SK-N-SH (cell line): ENCODE measurements around the gene STC2. TPM values are rescaled to one million over a fixed set of nuclear protein-coding genes. Genes with fewer than 3 reads are reported as not detected.

ENCODE experiments used
- CTCF ChIA-PET: fragments of 300-600, 350-600 bp; formaldehyde crosslinking; extraction: SDS; loops from one replicate; lab custom pipeline; 2021; lab: Yijun Ruan, JAX
- POLR2A ChIA-PET: fragments of 350-600 bp; sonication (Branson Sonifier 250); formaldehyde crosslinking; extraction: SDS; loops from one replicate; lab custom pipeline; 2020; ENCODE audit warnings: antibody characterized with exemption, inconsistent platforms; lab: Yijun Ruan, JAX
- DNase-seq: peaks from one replicate; pipeline ENCODE4 v3.0.0; 2012
- H2AFZ ChIP-seq: fragments of 200-600 bp; sonication (generic); 2 replicates; pipeline ENCODE4 v1.8.1; 2016; ENCODE audit warnings: antibody characterized with exemption, mild to moderate bottlenecking, low read depth
- H3F3A ChIP-seq: fragments of 200-600 bp; sonication (generic); replicated peaks from 2 replicates; pipeline ENCODE3; 2016; ENCODE audit warnings: antibody characterized with exemption, mild to moderate bottlenecking; ENCODE audit not compliant: insufficient read depth
- H3K27ac ChIP-seq, 2 experiments: fragments of 200-500 bp in 1 of 2; fragments of 200-600 bp in 1 of 2; sonication (Bioruptor generic) in 1 of 2; sonication (generic), shearing (Covaris generic) in 1 of 2; 2 replicates each; pipeline versions ENCODE4 v1.5.1 to v1.6.1; 2014 to 2016; ENCODE audit warnings: low read depth in 2 of 2, inconsistent platforms in 1 of 2, low read length in 1 of 2, mild to moderate bottlenecking in 1 of 2, mixed read lengths in 1 of 2
- H3K27me3 ChIP-seq: fragments of 200-600 bp; sonication (generic), shearing (Covaris generic); 2 replicates; pipeline ENCODE4 v1.6.1; 2016; ENCODE audit warnings: mixed run types; ENCODE audit not compliant: insufficient read depth
- H3K36me3 ChIP-seq, 2 experiments: fragments of 200-500 bp in 1 of 2; fragments of 200-600 bp in 1 of 2; sonication (Bioruptor generic) in 1 of 2; sonication (generic) in 1 of 2; replicated peaks in 1 of 2; 2 replicates each; pipeline versions ENCODE3 to v1.5.1; 2014 to 2016; ENCODE audit warnings: low read length in 1 of 2, mild to moderate bottlenecking in 1 of 2; ENCODE audit not compliant: insufficient read depth in 2 of 2, control insufficient read depth in 1 of 2
- H3K4me1 ChIP-seq, 2 experiments: fragments of 200-500 bp in 1 of 2; fragments of 200-600 bp in 1 of 2; sonication (Bioruptor generic) in 1 of 2; sonication (generic), shearing (Covaris generic) in 1 of 2; 2 replicates each; pipeline versions ENCODE4 v1.5.1 to v1.6.1; 2014 to 2016; ENCODE audit warnings: low read depth in 1 of 2, low read length in 1 of 2, mixed run types in 1 of 2; ENCODE audit not compliant: insufficient read depth in 2 of 2, control insufficient read depth in 1 of 2
- H3K4me2 ChIP-seq: fragments of 200-600 bp; sonication (generic), shearing (Covaris generic); 2 replicates; pipeline ENCODE4 v1.6.1; 2017; ENCODE audit warnings: mixed run types
- H3K4me3 ChIP-seq, 2 experiments: fragments of 200-500 bp in 1 of 2; fragments of 200-600 bp in 1 of 2; sonication (Bioruptor generic) in 1 of 2; sonication (generic), shearing (Covaris generic) in 1 of 2; 2 replicates each; pipeline versions ENCODE4 v1.5.1 to v1.8.1; 2014 to 2016; ENCODE audit warnings: low read depth in 2 of 2, inconsistent platforms in 1 of 2, low read length in 1 of 2, mild to moderate bottlenecking in 1 of 2, mixed read lengths in 1 of 2, moderate library complexity in 1 of 2
- H3K79me2 ChIP-seq: fragments of 200-600 bp; sonication (generic); 2 replicates; pipeline ENCODE4 v1.8.1; 2017; ENCODE audit warnings: mild to moderate bottlenecking; ENCODE audit not compliant: insufficient read depth
- H3K9ac ChIP-seq: fragments of 200-600 bp; sonication (generic); 2 replicates; pipeline ENCODE4 v1.6.1; 2017; ENCODE audit warnings: mixed run types
- H3K9me2 ChIP-seq: fragments of 200-600 bp; sonication (generic); 2 replicates; pipeline ENCODE4 v1.6.1; 2017; ENCODE audit warnings: mixed run types
- H3K9me3 ChIP-seq: fragments of 200-600 bp; sonication (generic); 2 replicates; pipeline ENCODE4 v1.6.1; 2017; ENCODE audit warnings: mixed run types, mild to moderate bottlenecking, moderate library complexity
- H4K20me1 ChIP-seq: fragments of 200-600 bp; sonication (generic); 2 replicates; pipeline ENCODE4 v1.6.1; 2017; ENCODE audit warnings: mild to moderate bottlenecking, mixed run types; ENCODE audit not compliant: insufficient read depth
- MXI1 ChIP-seq: IDR thresholded peaks from 2 replicates; pipeline ENCODE4 v1.6.1; 2012; ENCODE audit warnings: mild to moderate bottlenecking, low read depth, low read length, improper control_type of control experiment
- TCF12 ChIP-seq: IDR thresholded peaks from 2 replicates; pipeline ENCODE4 v1.4.0; 2012
- WGBS: methylation state at CpG from one replicate; pipeline ENCODE4 v1.1.6; 2017; ENCODE audit warnings: low lambda C conversion rate; 5-methylcytosine and 5-hydroxymethylcytosine counted together
- polyA plus RNA-seq, 3 experiments: library from polyadenylated mRNA; depleted of rRNA; stranded (reverse); fragments of >200 nt; gene quantifications; 2 replicates each; pipeline ENCODE4 v1.2.3, GENCODE V29; 2012
- TF ChIP-seq, protein P1 (sequence below): IDR thresholded peaks from 2 replicates; pipeline ENCODE4; 2012
- TF ChIP-seq, protein P2 (sequence below): fragments of 200-600 bp; sonication (generic); IDR thresholded peaks from 2 replicates; pipeline ENCODE4 v1.6.1; 2017; ENCODE audit warnings: antibody characterized with exemption, mild to moderate bottlenecking, moderate library complexity

Gene STC2
- polyA plus RNA-seq, 1 of the 3 experiments (the other 2 are of a cell fraction), result 5.9 TPM

DNA sequence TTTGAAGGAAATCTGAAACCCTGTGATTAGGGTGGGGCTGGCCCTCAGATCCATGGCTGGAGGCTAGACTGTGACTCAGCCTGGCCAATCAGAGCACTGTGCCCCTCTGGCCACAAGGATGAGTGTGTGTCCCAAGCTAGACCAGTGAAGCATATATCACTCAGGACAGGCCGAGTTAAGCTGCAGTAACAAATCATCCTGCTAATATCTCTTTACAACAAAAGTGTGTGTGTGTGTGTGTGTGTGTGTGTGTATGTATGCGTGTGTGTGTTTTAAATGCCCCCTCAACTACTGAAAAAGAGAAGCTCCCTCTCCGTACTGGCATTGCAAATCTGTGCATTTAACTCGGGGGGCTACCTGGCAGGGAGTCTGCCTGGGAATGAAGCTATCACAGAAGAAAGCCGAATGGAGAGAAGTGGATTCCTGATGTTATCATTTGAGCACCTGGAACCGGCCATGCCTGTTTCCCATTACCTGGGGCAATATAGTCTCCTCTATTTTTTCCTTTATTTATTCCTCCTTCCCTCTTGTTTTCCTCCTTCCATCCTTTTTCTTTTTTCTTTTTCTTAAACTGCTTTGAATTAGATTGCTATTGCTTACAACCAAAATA is 25.6 kb downstream of the STC2 start:
- 68% methylated on average over 6 of the region's 6 CpGs for WGBS
- H2AFZ ChIP-seq, result peak overlapping the region; percentile 41; the same call in 1 of the 2 replicates
- H4K20me1 ChIP-seq, result no peaks in the 10 kb centered on the region
- H3K79me2 ChIP-seq, result no peaks in the 10 kb centered on the region
- ChIA-PET CTCF (interaction anchor here (0.9 to 19.2 kb wide), 5 partner anchors 9 to 266 kb away, joined by 3 to 503 read pairs (median 8); partner anchors contain the start of gene STC2), POLR2A (no interaction called here)
- H3K27me3 ChIP-seq, result no peaks in the 10 kb centered on the region
- H3K4me3 ChIP-seq, result no peak overlapping the region
- no peaks in the 10 kb centered on the region for H3K9me3 ChIP-seq
- H3K4me2 ChIP-seq, result no peak overlapping the region
- no peak overlapping the region for H3K27ac ChIP-seq
- no peaks in the 10 kb centered on the region for H3K36me3 ChIP-seq
- H3K4me1 ChIP-seq, result peaks cover 0 to 3% of the 10 kb centered on the region in 2 experiments; a peak in 1 of 4 replicates
- TF ChIP-seq, protein P1, sequence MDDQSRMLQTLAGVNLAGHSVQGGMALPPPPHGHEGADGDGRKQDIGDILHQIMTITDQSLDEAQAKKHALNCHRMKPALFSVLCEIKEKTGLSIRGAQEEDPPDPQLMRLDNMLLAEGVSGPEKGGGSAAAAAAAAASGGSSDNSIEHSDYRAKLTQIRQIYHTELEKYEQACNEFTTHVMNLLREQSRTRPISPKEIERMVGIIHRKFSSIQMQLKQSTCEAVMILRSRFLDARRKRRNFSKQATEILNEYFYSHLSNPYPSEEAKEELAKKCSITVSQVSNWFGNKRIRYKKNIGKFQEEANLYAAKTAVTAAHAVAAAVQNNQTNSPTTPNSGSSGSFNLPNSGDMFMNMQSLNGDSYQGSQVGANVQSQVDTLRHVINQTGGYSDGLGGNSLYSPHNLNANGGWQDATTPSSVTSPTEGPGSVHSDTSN, result peak; percentile 52
- no peak for TF ChIP-seq TCF12
- DNase-seq, result no peak
- H3K9me2 ChIP-seq, result no peaks in the 10 kb centered on the region
- H3F3A ChIP-seq, result no peaks in the 10 kb centered on the region
- H3K9ac ChIP-seq, result no peak overlapping the region

DNA sequence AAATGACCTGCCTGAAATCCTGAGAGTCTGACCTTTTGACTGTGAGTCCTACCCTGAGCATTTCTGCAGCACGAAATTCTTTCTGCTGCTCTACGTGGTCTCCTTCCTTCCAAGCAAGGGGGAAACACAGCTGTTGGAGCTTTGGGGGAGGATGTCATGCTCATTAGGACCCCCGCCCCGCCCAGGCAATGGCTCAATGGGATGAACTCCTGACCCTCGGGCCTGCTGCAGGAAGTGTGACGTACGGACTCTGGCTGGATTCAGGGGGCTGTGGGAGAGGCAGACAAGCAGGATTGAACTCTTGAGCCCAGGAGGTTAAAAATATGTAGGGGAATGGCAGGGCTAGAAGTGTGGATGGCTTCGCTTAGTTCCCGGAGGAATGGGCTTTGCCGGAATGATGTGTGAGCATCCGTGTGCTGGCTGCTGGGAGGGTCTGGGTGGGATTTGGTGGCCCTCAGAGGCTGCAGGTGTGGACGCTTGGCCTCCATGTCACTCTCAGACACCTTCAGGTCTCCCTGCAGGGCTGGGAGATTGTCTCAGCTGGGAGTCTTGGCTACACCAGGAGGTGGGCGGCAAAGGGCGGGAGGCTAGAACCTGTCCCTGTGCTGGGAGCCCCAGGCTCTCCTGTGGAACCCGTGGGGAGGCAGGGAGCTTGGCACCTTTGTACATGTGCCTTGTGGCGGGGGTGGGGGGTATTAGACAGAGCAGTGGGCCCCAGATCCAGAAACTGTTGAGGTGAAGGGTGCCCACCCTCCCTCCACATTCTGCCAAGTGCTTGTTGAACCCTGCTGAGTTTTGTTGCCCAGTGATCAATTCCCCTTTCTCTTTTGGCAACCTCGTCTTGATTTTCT is 26.3 kb downstream of the STC2 start:
- 77% methylated on average over 13 of the region's 17 CpGs for WGBS
- POLR2A ChIA-PET, result no interaction called here

More for the DNA sequence above, 26.3 kb downstream of the STC2 start:
- DNase-seq, result no peak
- H3K27ac ChIP-seq, result no peak overlapping the region
- H3K27me3 ChIP-seq, result no peaks in the 10 kb centered on the region
- peaks cover 0 to 3% of the 10 kb centered on the region in 2 experiments; a peak in 1 of 4 replicates for H3K4me1 ChIP-seq
- H3F3A ChIP-seq, result no peaks in the 10 kb centered on the region
- no peaks in the 10 kb centered on the region for H4K20me1 ChIP-seq
- TF ChIP-seq MXI1, result no peak
- TF ChIP-seq, protein P2, sequence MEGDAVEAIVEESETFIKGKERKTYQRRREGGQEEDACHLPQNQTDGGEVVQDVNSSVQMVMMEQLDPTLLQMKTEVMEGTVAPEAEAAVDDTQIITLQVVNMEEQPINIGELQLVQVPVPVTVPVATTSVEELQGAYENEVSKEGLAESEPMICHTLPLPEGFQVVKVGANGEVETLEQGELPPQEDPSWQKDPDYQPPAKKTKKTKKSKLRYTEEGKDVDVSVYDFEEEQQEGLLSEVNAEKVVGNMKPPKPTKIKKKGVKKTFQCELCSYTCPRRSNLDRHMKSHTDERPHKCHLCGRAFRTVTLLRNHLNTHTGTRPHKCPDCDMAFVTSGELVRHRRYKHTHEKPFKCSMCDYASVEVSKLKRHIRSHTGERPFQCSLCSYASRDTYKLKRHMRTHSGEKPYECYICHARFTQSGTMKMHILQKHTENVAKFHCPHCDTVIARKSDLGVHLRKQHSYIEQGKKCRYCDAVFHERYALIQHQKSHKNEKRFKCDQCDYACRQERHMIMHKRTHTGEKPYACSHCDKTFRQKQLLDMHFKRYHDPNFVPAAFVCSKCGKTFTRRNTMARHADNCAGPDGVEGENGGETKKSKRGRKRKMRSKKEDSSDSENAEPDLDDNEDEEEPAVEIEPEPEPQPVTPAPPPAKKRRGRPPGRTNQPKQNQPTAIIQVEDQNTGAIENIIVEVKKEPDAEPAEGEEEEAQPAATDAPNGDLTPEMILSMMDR, result no peak
- H3K9me2 ChIP-seq, result no peaks in the 10 kb centered on the region
- no peak overlapping the region for H3K4me2 ChIP-seq
- H3K79me2 ChIP-seq, result no peaks in the 10 kb centered on the region
- H3K36me3 ChIP-seq, result no peaks in the 10 kb centered on the region
- H3K9ac ChIP-seq, result no peak overlapping the region
- no peaks in the 10 kb centered on the region for H3K9me3 ChIP-seq
- H3K4me3 ChIP-seq, result no peak overlapping the region
- peak overlapping the region; percentile 41; the same call in 1 of the 2 replicates for H2AFZ ChIP-seq
- CTCF ChIA-PET, result interaction anchor here (1.5 to 19.2 kb wide), 3 partner anchors 8 to 31 kb away, joined by 8 to 503 read pairs (median 51); partner anchors contain the start of gene STC2
